GM23338 (cell line): ENCODE results near the gene LAMB3. TPM values are rescaled to one million over a fixed set of nuclear protein-coding genes. Genes with fewer than 3 reads are reported as not detected.

Experiments used
- ATAC-seq: fragments of 200-7000 bp; cut with Tn5 transposase; 3 replicates; pipeline ENCODE4 v1.9.1; 2020
- DNase-seq: peaks from one replicate; pipeline ENCODE4 v3.0.0-alpha.2; 2015; ENCODE audit warnings: low spot score
- H2AFZ ChIP-seq: fragments of 200-600 bp; sonication (generic); 2 replicates; pipeline ENCODE4 v1.8.0; 2016; ENCODE audit warnings: antibody characterized with exemption, mild to moderate bottlenecking, moderate library complexity
- H3F3A ChIP-seq: fragments of 200-600 bp; sonication (generic); replicated peaks from 2 replicates; pipeline ENCODE4 v1.8.0; 2017; ENCODE audit warnings: antibody characterized with exemption, mixed run types, low read depth
- H3K27ac ChIP-seq: fragments of 200-600 bp; sonication (generic); 2 replicates; pipeline ENCODE4 v1.6.1; 2016; ENCODE audit warnings: low read depth
- H3K27me3 ChIP-seq: fragments of 200-600 bp; sonication (generic); 2 replicates; pipeline ENCODE4 v1.8.0; 2016; ENCODE audit warnings: mild to moderate bottlenecking, mixed run types, moderate library complexity; ENCODE audit not compliant: insufficient read depth
- H3K36me3 ChIP-seq: fragments of 200-600 bp; sonication (generic); 2 replicates; pipeline ENCODE4 v1.8.0; 2016; ENCODE audit warnings: mild to moderate bottlenecking; ENCODE audit not compliant: insufficient read depth
- H3K4me1 ChIP-seq: fragments of 200-600 bp; sonication (generic); 2 replicates; pipeline ENCODE4 v1.8.0; 2016; ENCODE audit warnings: mild to moderate bottlenecking, moderate library complexity; ENCODE audit not compliant: insufficient read depth
- H3K4me2 ChIP-seq: fragments of 200-600 bp; sonication (generic); 2 replicates; pipeline ENCODE4 v1.7.1; 2017; ENCODE audit warnings: mixed run types
- H3K4me3 ChIP-seq: fragments of 200-600 bp; sonication (generic); 2 replicates; pipeline ENCODE4 v1.6.1; 2016; ENCODE audit warnings: mixed run types
- H3K79me2 ChIP-seq: fragments of 200-600 bp; sonication (generic); replicated peaks from 2 replicates; pipeline ENCODE4 v1.8.0; 2017; ENCODE audit warnings: mild to moderate bottlenecking; ENCODE audit not compliant: insufficient read depth
- H3K9me2 ChIP-seq: fragments of 200-600 bp; sonication (generic); 2 replicates; pipeline ENCODE4 v1.8.0; 2017; ENCODE audit not compliant: insufficient read depth
- H4K20me1 ChIP-seq: fragments of 200-600 bp; sonication (generic); replicated peaks from 2 replicates; pipeline ENCODE4 v1.8.0; 2017; ENCODE audit warnings: mild to moderate bottlenecking; ENCODE audit not compliant: insufficient read depth
- H3K27ac Mint-ChIP-seq: 2 replicates; pipeline ENCODE4 v1.8.0; 2020; ENCODE audit warnings: inconsistent platforms, mild to moderate bottlenecking, moderate library complexity, mixed read lengths
- H3K27me3 Mint-ChIP-seq: 3 replicates; pipeline ENCODE4 v1.8.0; 2022; ENCODE audit warnings: low read depth, mild to moderate bottlenecking, moderate library complexity, mixed read lengths, inconsistent platforms; ENCODE audit not compliant: insufficient read depth, poor library complexity
- H3K36me3 Mint-ChIP-seq: 3 replicates; pipeline ENCODE4 v1.8.0; 2021; ENCODE audit warnings: low read depth, mild to moderate bottlenecking, inconsistent platforms, moderate library complexity, mixed read lengths
- H3K4me1 Mint-ChIP-seq: 3 replicates; pipeline ENCODE4 v1.8.0; 2020; ENCODE audit warnings: mild to moderate bottlenecking, inconsistent platforms, mixed read lengths
- H3K4me3 Mint-ChIP-seq: 3 replicates; pipeline ENCODE4 v1.8.0; 2021; ENCODE audit warnings: moderate library complexity, mild to moderate bottlenecking, inconsistent platforms, mixed read lengths
- H3K9me3 Mint-ChIP-seq: 3 replicates; pipeline ENCODE4 v1.8.0; 2020; ENCODE audit warnings: moderate library complexity, mild to moderate bottlenecking, inconsistent platforms, mixed read lengths
- CREB1 ChIP-seq: fragments of 250-450 bp; sonication (Bioruptor Pico); IDR thresholded peaks from 2 replicates; pipeline ENCODE4 v1.5.0; 2020; ENCODE audit warnings: low read depth, mild to moderate bottlenecking, moderate library complexity
- EZH2phosphoT487 ChIP-seq: fragments of 200-600 bp; sonication (generic); IDR thresholded peaks from one replicate; pipeline ENCODE4 v1.8.1; 2018; ENCODE audit warnings: antibody characterized with exemption; ENCODE audit not compliant: unreplicated experiment
- NANOG ChIP-seq: IDR thresholded peaks from 2 replicates; pipeline ENCODE4 v1.6.1; 2016; ENCODE audit warnings: antibody characterized with exemption, borderline replicate concordance
- POLR2AphosphoS5 ChIP-seq: IDR thresholded peaks from 2 replicates; pipeline ENCODE4 v1.6.1; 2016; ENCODE audit warnings: antibody characterized with exemption, low read depth
- REST ChIP-seq: IDR thresholded peaks from one replicate; pipeline ENCODE4 v1.6.1; 2018; ENCODE audit warnings: antibody characterized with exemption; ENCODE audit not compliant: unreplicated experiment
- ZNF114 ChIP-seq: fragments of 250-450 bp; sonication (Bioruptor Pico); IDR thresholded peaks from 2 replicates; pipeline ENCODE4 v1.5.0; 2020; ENCODE audit warnings: mild to moderate bottlenecking, moderate library complexity
- ZNF331 ChIP-seq: fragments of 250-450 bp; sonication (Bioruptor Pico); IDR thresholded peaks from 2 replicates; pipeline ENCODE4 v1.5.0; 2020; ENCODE audit warnings: low read depth, mild to moderate bottlenecking, moderate library complexity
- ZNF462 ChIP-seq: fragments of 250-450 bp; sonication (Bioruptor Pico); IDR thresholded peaks from 2 replicates; pipeline ENCODE4 v1.5.0; 2020; ENCODE audit warnings: mild to moderate bottlenecking, moderate library complexity
- polyA plus RNA-seq: library from polyadenylated mRNA; unstranded; fragments of >200 nt; fragmentation: Nextera tagmentation; extraction: Ambion mirVana; gene quantifications from 2 replicates; pipeline ENCODE4 v1.2.1, GENCODE V29; 2016
- total RNA-seq: library from RNA; depleted of rRNA; stranded (reverse); fragments of >200 nt; shearing (Covaris generic); gene quantifications from 2 replicates; pipeline ENCODE4 v1.2.3, GENCODE V29; 2014

The LAMB3 gene
- total and polyA plus RNA-seq, 2 experiments from 2014 or later: 0.05 to 0.52 TPM

- no peak for TF ChIP-seq ZNF462 (CRISPR knock-in tag)
Observed at GRCh38 chr1:209692745-209693504, 40.7 kb upstream of the LAMB3 start (continued).

GRCh38 chr1:209692296-209692695, 40.1 kb upstream of the LAMB3 start:
- Mint-ChIP-seq H3K4me1 (peaks cover 7% of the 10 kb centered on the region; the same call in 2 of the 3 replicates), H3K4me3 (no peak overlapping the region), H3K27ac (no peak overlapping the region), H3K27me3 (peaks cover 2% of the 10 kb centered on the region), H3K36me3 (no peaks in the 10 kb centered on the region), H3K9me3 (no peaks in the 10 kb centered on the region)
- no peaks in the 10 kb centered on the region for H3K36me3 ChIP-seq
- peak overlapping the region; percentile 90 for H2AFZ ChIP-seq
- H3K27ac ChIP-seq: no peak overlapping the region
- no peaks in the 10 kb centered on the region for H3K27me3 ChIP-seq
- ATAC-seq (no peak), DNase-seq (no peak)
- H3K4me3 ChIP-seq: no peak overlapping the region
- H3K79me2 ChIP-seq: no peaks in the 10 kb centered on the region
- no peaks in the 10 kb centered on the region for H3K4me1 ChIP-seq
- H3K9me2 ChIP-seq: no peaks in the 10 kb centered on the region
- no peaks in the 10 kb centered on the region for H4K20me1 ChIP-seq
- H3F3A ChIP-seq: no peaks in the 10 kb centered on the region
- no peak overlapping the region for H3K4me2 ChIP-seq
- TF ChIP-seq ZNF331 (CRISPR knock-in tag): no peak
- no peak for TF ChIP-seq NANOG
- no peak for TF ChIP-seq REST
- TF ChIP-seq CREB1 (CRISPR knock-in tag): no peak
- TF ChIP-seq POLR2AphosphoS5: no peak
- no peak for TF ChIP-seq EZH2phosphoT487
- TF ChIP-seq ZNF114 (CRISPR knock-in tag): no peak
